HepG2 (cell line): ENCODE measurements around the gene TH. TPM values are rescaled to one million over a fixed set of nuclear protein-coding genes. Genes with fewer than 3 reads are reported as not detected.

Experiments used
- ETV6 ChIP-seq: sonication (generic); formaldehyde crosslinking; conservative IDR thresholded peaks from 2 replicates; pipeline ENCODE4 v1.4.0; 2020; ENCODE audit warnings: missing genetic modification reagents
- KLF13 ChIP-seq: sonication (generic); formaldehyde crosslinking; IDR thresholded peaks from 2 replicates; pipeline ENCODE4 v1.4.0; 2020; ENCODE audit warnings: mild to moderate bottlenecking, missing genetic modification reagents
- KLF16 ChIP-seq, 2 experiments: sonication (generic) in 1 of 2; formaldehyde crosslinking in 1 of 2; IDR thresholded peaks; 2 replicates each; pipeline versions ENCODE4 v1.6.1 to v1.8.0; 2016 to 2023; ENCODE audit warnings: missing genetic modification reagents in 2 of 2, missing compliant biosample characterization in 1 of 2
- MXD4 ChIP-seq: IDR thresholded peaks from 2 replicates; pipeline ENCODE4 v1.6.1; 2016; ENCODE audit warnings: mild to moderate bottlenecking, missing biosample characterization, missing genetic modification reagents
- MZF1 ChIP-seq: sonication (generic); formaldehyde crosslinking; IDR thresholded peaks from 2 replicates; pipeline ENCODE4 v1.8.1; 2023; ENCODE audit warnings: mild to moderate bottlenecking, missing genetic modification reagents, borderline replicate concordance
- POLR2AphosphoS5 ChIP-seq: IDR thresholded peaks from 2 replicates; pipeline ENCODE4 v1.6.1; 2012; ENCODE audit warnings: low read depth, low read length
- RAD21 ChIP-seq: fragments of 450-650 bp; formaldehyde crosslinking; IDR thresholded peaks from 2 replicates; pipeline ENCODE4 v1.5.0; 2020; ENCODE audit warnings: mild to moderate bottlenecking
- RBFOX2 ChIP-seq: fragments of 200-400 bp; formaldehyde crosslinking; IDR thresholded peaks from 2 replicates; pipeline ENCODE4 v1.6.1; 2017; ENCODE audit warnings: low read depth, mild to moderate bottlenecking, low read length
- REPIN1 ChIP-seq: sonication (generic); formaldehyde crosslinking; IDR thresholded peaks from 2 replicates; pipeline ENCODE4 v1.8.0; 2022; ENCODE audit warnings: missing genetic modification reagents, low read depth, mild to moderate bottlenecking, borderline replicate concordance
- SAFB2 ChIP-seq: sonication (generic); formaldehyde crosslinking; IDR thresholded peaks from 2 replicates; pipeline ENCODE4 v1.5.1; 2020; ENCODE audit warnings: missing genetic modification reagents, low read depth, mild to moderate bottlenecking, borderline replicate concordance
- SALL1 ChIP-seq: sonication (generic); formaldehyde crosslinking; IDR thresholded peaks from 2 replicates; pipeline ENCODE4 v1.8.0; 2022; ENCODE audit warnings: mild to moderate bottlenecking, missing genetic modification reagents
- SMAD3 ChIP-seq: sonication (generic); formaldehyde crosslinking; IDR thresholded peaks from 2 replicates; pipeline ENCODE4 v1.4.0; 2020; ENCODE audit warnings: missing genetic modification reagents
- TCF12 ChIP-seq, 2 experiments: fragments of 450-650 bp in 1 of 2; sonication (generic) in 1 of 2; formaldehyde crosslinking in 1 of 2; IDR thresholded peaks; 2 replicates each; pipeline versions ENCODE4 v1.6.1 to v1.8.0; 2017 to 2022; ENCODE audit warnings: antibody characterized with exemption in 1 of 2, mild to moderate bottlenecking in 1 of 2, missing genetic modification reagents in 1 of 2, moderate library complexity in 1 of 2
- ZBTB38 ChIP-seq: sonication (generic); formaldehyde crosslinking; IDR thresholded peaks from 2 replicates; pipeline ENCODE4 v1.5.1; 2020; ENCODE audit warnings: mild to moderate bottlenecking, missing genetic modification reagents
- ZNF790 ChIP-seq: sonication (generic); formaldehyde crosslinking; IDR thresholded peaks from 2 replicates; pipeline ENCODE4 v1.8.0; 2022; ENCODE audit warnings: missing genetic modification reagents, mild to moderate bottlenecking, borderline replicate concordance
- polyA plus RNA-seq, 8 experiments: library from polyadenylated mRNA; depleted of rRNA in 3 of 8; stranded (reverse) in 7 of 8; unstranded in 1 of 8; fragments of >200 nt; fragmentation: Illumina TruSeq in 4 of 8; extraction: Trizol in 4 of 8; gene quantifications; 2 replicates each; pipeline versions ENCODE4 v1.2.1 to v1.2.3, GENCODE V29; 2011 to 2016; ENCODE audit warnings: low read depth in 4 of 8, missing spikeins in 1 of 8, mixed read lengths in 1 of 8; ENCODE audit not compliant: insufficient read depth in 1 of 8
- total RNA-seq, 5 experiments: library from RNA; depleted of rRNA; stranded (reverse); fragments of >200 nt; fragmentation: Illumina TruSeq; extraction: Trizol; gene quantifications; 2 replicates each; pipeline ENCODE4 v1.2.3, GENCODE V29; 2016; ENCODE audit warnings: low read depth in 1 of 5
- TF ChIP-seq, protein P1 (sequence below): sonication (generic); formaldehyde crosslinking; IDR thresholded peaks from 2 replicates; pipeline ENCODE4 v1.4.0; 2020; ENCODE audit warnings: mild to moderate bottlenecking, missing genetic modification reagents
- TF ChIP-seq, protein P2 (sequence below): sonication (generic); formaldehyde crosslinking; IDR thresholded peaks from 2 replicates; pipeline ENCODE4 v1.5.0; 2020; ENCODE audit warnings: missing genetic modification reagents
- TF ChIP-seq, protein P3 (sequence below): sonication (generic); formaldehyde crosslinking; IDR thresholded peaks from 2 replicates; pipeline ENCODE4 v1.4.0; 2020; ENCODE audit warnings: missing genetic modification reagents

The TH gene
- total and polyA plus RNA-seq, 2 of the 13 experiments (the other 11 are each of a cell fraction or from before 2014, with no cell fraction given), result 0.36 TPM; not detected in 1

DNA sequence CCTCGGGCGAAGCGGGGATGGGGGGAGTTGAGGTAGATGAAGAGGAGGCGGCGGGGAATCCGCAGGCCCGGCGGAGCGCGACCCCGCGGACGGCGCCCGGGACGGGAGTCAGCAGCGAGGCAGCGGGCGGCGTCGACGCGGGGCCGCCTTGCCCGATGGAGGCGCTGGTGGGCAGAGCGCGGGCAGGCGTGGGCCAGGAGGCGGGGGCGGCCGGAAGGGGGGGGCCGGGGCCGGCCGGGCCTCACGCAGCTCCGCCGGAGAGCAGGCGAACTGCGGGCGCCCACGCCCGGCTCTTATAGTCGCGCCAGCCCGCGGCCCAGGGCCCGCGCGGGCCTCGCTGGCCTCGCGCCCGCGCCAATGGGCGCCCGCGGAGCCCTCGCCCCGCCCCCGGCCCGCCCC is 32.5 kb downstream of the TH start, which contains the start of gene IGF2 (continued):
- TF ChIP-seq, protein P1, sequence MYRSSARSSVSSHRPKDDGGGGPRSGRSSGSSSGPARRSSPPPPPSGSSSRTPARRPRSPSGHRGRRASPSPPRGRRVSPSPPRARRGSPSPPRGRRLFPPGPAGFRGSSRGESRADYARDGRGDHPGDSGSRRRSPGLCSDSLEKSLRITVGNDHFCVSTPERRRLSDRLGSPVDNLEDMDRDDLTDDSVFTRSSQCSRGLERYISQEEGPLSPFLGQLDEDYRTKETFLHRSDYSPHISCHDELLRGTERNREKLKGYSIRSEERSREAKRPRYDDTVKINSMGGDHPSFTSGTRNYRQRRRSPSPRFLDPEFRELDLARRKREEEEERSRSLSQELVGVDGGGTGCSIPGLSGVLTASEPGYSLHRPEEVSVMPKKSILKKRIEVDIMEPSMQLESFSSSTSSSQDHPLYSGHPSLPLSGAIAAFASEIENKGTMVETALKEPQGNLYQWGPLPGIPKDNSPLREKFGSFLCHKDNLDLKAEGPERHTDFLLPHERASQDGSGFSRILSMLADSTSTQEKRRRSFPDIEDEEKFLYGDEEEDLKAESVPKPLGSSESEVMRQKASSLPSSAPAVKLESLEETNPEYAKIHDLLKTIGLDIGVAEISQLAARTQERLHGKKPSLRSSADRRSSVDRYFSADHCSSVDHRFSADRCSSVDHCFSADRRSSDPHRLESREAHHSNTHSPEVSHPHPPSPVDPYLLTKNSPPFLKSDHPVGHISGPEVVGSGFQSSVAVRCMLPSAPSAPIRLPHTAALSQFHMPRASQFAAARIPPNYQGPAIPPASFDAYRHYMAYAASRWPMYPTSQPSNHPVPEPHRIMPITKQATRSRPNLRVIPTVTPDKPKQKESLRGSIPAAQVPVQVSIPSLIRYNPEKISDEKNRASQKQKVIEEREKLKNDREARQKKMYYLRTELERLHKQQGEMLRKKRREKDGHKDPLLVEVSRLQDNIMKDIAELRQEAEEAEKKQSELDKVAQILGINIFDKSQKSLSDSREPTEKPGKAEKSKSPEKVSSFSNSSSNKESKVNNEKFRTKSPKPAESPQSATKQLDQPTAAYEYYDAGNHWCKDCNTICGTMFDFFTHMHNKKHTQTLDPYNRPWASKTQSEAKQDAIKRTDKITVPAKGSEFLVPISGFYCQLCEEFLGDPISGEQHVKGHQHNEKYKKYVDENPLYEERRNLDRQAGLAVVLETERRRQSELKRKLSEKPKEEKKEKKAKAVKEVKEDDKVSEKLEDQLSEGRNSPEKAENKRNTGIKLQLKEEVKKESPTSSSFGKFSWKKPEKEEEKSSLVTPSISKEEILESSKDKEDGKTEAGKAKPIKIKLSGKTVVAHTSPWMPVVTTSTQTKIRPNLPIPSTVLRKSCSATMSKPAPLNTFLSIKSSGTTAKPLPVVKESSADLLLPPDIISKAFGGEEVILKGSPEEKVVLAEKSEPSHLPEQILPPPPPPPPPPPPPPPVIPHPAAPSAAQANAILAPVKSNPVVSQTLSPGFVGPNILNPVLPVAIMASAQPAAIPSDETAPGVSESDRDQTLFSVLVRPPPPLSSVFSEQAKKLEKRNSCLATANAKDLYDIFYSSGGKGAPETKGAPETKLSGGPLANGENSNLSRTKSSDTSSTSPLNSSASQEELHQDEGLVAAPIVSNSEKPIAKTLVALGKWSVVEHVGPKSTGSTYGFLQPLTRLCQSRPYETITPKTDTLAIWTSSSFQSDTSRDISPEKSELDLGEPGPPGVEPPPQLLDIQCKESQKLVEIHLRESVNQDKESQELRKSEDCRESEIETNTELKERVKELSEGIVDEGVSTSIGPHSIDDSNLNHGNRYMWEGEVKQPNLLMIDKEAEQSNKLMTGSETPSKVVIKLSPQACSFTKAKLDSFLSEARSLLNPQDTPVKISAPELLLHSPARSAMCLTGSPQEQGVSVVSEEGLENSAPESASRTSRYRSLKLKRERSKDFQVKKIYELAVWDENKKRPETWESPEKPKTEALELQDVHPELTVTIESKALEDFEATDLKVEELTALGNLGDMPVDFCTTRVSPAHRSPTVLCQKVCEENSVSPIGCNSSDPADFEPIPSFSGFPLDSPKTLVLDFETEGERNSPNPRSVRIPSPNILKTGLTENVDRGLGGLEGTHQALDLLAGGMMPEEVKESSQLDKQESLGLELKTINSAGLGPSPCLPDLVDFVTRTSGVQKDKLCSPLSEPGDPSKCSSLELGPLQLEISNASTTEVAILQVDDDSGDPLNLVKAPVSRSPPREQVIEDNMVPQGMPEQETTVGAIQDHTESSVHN (CRISPR knock-in tag), result no peak
- TF ChIP-seq POLR2AphosphoS5, result peak; percentile 69
- 0 out of 2 replicates have a peak, but pooled peaks have one; percentile 4 for TF ChIP-seq ZBTB38 (CRISPR knock-in tag)
- TF ChIP-seq TCF12 (IDR thresholded peaks at IDR 0.05), result no peak
- peak; percentile 65; the same call in 1 of the 2 replicates for TF ChIP-seq TCF12 (CRISPR knock-in tag; IDR thresholded peaks at IDR 0.05)
- TF ChIP-seq SALL1 (CRISPR knock-in tag), result peak; percentile 46; the same call in 1 of the 2 replicates
- 0 out of 2 replicates have a peak, but pooled peaks have one; percentile 33 for TF ChIP-seq SAFB2 (CRISPR knock-in tag)
- TF ChIP-seq ETV6 (CRISPR knock-in tag), result 0 out of 2 replicates have a peak, but pooled peaks have one; percentile 61
- 0 out of 4 replicates have a peak, but pooled peaks of 1 of the 2 experiments have one; percentile 36 for TF ChIP-seq KLF16 (CRISPR knock-in tag; IDR thresholded peaks at IDR 0.05)
- no peak for TF ChIP-seq SMAD3 (CRISPR knock-in tag)
- no peak for TF ChIP-seq REPIN1
- no peak for TF ChIP-seq KLF13 (CRISPR knock-in tag)
- TF ChIP-seq ZNF790 (CRISPR knock-in tag), result no peak
- no peak for TF ChIP-seq MXD4 (CRISPR knock-in tag)
- TF ChIP-seq, protein P2, sequence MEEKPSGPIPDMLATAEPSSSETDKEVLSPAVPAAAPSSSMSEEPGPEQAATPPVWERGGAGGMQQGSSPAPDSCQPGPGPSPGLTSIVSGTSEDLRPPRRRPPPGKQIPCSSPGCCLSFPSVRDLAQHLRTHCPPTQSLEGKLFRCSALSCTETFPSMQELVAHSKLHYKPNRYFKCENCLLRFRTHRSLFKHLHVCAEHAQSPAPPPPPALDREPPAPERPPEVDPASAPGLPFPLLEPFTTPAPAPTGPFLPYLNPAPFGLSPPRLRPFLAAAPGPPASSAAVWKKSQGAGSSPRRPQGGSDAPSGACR (CRISPR knock-in tag), result no peak
- peak; percentile 85 for TF ChIP-seq RBFOX2
- TF ChIP-seq MZF1 (CRISPR knock-in tag), result no peak
- no peak for TF ChIP-seq RAD21
- TF ChIP-seq, protein P3, sequence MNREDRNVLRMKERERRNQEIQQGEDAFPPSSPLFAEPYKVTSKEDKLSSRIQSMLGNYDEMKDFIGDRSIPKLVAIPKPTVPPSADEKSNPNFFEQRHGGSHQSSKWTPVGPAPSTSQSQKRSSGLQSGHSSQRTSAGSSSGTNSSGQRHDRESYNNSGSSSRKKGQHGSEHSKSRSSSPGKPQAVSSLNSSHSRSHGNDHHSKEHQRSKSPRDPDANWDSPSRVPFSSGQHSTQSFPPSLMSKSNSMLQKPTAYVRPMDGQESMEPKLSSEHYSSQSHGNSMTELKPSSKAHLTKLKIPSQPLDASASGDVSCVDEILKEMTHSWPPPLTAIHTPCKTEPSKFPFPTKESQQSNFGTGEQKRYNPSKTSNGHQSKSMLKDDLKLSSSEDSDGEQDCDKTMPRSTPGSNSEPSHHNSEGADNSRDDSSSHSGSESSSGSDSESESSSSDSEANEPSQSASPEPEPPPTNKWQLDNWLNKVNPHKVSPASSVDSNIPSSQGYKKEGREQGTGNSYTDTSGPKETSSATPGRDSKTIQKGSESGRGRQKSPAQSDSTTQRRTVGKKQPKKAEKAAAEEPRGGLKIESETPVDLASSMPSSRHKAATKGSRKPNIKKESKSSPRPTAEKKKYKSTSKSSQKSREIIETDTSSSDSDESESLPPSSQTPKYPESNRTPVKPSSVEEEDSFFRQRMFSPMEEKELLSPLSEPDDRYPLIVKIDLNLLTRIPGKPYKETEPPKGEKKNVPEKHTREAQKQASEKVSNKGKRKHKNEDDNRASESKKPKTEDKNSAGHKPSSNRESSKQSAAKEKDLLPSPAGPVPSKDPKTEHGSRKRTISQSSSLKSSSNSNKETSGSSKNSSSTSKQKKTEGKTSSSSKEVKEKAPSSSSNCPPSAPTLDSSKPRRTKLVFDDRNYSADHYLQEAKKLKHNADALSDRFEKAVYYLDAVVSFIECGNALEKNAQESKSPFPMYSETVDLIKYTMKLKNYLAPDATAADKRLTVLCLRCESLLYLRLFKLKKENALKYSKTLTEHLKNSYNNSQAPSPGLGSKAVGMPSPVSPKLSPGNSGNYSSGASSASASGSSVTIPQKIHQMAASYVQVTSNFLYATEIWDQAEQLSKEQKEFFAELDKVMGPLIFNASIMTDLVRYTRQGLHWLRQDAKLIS, result peak; percentile 99
